HepG2 (cell line): ENCODE measurements around the gene WNT3.

Source experiments
- POLR2AphosphoS5 ChIP-seq: IDR thresholded peaks from 2 replicates; pipeline ENCODE4 v1.6.1; 2012; ENCODE audit warnings: low read depth, low read length
- THRA ChIP-seq: sonication (generic); formaldehyde crosslinking; IDR thresholded peaks from 2 replicates; pipeline ENCODE4 v1.4.0; 2020; ENCODE audit warnings: missing genetic modification reagents, borderline replicate concordance
- ZNF34 ChIP-seq: sonication (generic); formaldehyde crosslinking; IDR thresholded peaks from 2 replicates; pipeline ENCODE4 v1.4.0; 2020; ENCODE audit warnings: mild to moderate bottlenecking, missing genetic modification reagents, borderline replicate concordance

- TF ChIP-seq THRA (CRISPR knock-in tag) = no peak
- TF ChIP-seq POLR2AphosphoS5 = no peak
- TF ChIP-seq ZNF34 (CRISPR knock-in tag) = no peak
Observed at GRCh38 chr17:46832945-46833839, 14.7 kb upstream of the WNT3 start.
